Activated CD8-positive, alpha-beta memory T cell treated with anti-CD3 and anti-CD28 coated beads for 48 hours (primary cell): Measurements from ENCODE around the gene MAPT.
"Not testable (repeated sequence)": the region's sequence is repeated elsewhere in the genome, so short reads cannot be mapped to it uniquely, and the experiment has no call there.

Source experiments
- DNase-seq, 3 experiments: peaks; one replicate each; pipeline ENCODE4 v3.0.0-alpha.2; 2020; ENCODE audit warnings: low read depth in 2 of 3, low spot score in 2 of 3

Gene MAPT

DNA sequence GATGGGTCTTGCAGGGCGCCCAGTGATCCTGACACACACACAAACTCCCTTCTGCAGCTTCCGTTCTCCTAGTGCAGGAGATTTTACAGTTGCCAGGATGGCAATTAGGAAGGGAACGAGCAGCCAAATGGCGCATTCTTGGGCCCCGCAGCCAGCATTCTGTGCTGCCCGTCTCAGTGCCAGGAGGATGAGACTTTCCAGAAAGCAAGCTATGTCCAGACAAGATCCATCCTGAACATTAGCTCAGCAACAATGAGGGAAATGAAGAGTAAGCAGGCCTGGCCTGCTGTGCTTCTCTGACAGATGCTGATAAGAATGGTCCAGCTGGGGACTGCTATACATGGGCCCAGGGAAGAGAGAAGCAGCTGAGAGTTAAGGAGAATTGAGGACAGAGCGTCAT, 33.2 kb upstream of the MAPT start:
- DNase-seq, result no peak

DNA sequence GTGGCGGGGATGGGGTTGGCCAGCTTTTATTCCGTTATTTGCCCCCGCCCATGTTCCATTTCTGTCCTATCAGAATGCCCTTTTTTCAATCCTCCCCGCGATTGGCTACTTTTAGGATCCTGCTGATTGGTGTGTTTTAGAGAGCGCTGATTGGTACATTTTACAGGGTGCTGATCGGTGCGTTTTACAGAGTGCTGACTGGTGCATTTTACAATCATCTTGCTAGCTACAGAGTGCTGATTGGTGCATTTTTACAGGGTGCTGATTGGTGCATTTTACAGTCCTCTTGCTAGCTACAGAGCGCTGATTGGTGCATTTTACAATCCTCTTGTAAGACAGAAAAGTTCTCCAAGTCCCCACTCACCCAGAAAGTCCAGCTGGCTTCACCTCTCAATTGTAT, 32.2 kb upstream of the MAPT start:
- DNase-seq, result not testable (repeated sequence)

DNA sequence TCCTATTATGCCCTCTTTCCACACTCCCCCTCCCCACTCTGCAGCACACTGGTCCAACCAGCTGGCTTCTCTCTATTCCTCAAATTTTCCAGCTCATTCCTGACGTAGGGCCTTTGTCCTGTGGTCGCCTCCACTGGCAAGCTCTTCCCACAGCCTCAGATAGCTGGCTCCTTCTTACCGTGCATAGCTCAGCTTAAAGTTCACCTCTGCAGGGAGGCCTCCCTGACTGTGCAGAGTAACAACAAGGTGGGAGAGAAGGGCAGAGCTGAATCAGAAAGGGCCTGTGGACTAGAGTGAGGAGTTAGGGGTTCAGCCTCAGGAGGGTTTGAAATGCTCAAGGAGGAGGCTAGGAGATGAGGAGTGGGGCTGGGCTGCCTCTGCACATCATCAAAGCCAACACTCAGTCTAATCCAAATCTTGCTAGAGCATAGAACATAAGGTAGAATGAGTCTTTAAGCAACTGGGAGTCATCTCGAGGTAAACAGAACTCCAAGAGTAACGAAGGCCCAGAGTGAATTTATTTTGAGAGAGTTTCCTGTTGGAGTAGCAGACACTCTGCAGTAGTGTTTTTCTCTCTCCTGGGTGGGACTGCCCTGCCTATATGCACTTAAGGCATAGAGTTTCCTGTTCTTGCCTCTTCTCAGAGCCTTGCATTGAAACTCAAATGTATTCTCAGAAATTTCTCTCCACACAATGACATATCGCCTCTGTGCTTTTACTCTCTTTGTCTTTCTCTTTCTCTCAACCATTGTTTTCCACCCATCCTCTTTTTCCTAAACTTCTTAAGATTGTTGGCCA, 30.3 kb upstream of the MAPT start:
- DNase-seq, result no peak

DNA sequence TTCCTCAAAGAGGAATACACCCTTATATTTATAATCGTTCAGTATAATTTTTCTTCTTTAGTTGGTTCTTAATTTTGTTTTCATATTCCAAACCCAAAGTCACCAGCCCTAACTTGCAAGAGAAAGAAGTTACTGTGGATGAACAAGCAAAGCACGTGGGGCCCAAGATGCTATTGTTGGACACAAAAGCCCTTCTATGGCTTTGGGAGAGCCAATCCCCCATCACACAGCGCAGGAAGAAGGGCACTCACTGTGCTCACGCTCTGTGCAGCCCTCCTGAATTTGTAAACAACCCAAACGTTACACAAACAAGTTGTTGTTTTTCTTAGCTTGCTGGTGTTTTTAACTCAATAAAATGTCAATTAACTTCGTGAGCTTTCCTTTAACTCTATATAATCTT, 27.2 kb upstream of the MAPT start:
- DNase-seq, result no peak

DNA sequence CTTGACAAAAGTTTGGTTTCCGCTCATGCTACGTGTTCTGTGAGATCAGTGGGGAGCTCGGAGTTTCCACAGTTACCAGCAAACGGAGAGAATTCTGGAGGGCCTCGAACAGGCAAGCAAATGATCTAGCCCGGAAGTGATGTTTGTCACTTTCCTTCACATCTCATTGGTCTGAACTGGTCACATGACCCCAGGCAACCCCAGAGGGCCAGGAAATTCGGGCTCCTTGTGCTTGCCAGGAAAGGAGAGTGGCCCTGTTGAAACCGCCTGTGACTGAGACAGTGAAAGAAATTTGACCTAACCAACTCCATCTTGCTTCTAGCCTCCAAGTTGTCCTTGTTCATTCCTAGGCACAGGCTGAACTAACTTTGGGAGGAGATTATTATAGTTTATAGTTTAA, 26.7 kb upstream of the MAPT start:
- DNase-seq, result no peak

DNA sequence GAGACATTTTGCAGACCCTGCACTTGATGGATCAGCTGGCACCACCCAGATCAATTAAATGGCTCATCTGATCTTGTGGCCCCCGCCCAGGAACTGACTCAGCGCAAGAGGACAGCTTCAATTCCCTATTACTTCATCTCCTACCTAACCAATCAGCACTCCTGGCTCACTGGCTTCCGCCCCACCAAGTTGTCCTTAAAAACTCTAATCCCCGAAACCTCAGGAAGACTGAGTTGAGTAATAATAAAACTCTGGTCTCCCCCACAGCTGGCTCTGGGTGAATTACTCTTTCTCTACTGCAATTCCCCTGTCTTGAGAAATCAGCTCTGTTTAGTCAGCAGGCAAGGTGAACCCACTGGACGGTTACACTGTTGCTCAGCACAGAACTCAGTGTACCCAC, 26.1 kb upstream of the MAPT start:
- no peak for DNase-seq

DNA sequence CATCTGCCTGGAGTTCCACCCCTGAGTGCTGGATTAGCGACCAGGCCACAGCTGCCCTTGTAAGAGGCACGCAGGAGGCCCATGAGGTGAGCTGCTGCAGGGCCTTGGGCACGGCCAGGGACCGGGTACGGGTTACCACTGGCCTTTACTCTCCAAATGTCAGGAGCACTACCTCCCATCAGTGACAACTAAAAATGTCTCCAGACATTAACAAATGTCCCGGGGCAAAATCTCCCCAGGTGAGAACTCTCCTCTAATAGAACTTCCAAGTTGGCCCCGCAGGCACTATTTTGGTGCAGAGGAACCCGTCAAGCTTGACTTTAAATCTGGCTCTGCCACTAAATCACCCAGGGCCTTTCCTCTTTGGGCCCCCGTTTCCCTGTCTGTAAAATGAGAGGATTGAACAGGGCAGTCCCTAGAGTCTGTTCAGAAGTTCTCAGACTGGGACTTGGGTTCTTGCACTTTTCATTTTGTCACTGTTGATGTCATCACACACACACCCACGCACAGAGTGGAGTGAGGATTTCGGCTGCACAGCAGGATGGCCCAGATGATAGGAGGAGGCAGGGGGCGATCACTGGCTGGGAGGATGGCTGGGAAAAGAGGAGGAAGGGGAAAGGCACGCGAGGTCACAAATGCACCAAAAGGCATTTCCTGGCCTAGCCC, 24.5 kb upstream of the MAPT start:
- DNase-seq, result no peak

DNA sequence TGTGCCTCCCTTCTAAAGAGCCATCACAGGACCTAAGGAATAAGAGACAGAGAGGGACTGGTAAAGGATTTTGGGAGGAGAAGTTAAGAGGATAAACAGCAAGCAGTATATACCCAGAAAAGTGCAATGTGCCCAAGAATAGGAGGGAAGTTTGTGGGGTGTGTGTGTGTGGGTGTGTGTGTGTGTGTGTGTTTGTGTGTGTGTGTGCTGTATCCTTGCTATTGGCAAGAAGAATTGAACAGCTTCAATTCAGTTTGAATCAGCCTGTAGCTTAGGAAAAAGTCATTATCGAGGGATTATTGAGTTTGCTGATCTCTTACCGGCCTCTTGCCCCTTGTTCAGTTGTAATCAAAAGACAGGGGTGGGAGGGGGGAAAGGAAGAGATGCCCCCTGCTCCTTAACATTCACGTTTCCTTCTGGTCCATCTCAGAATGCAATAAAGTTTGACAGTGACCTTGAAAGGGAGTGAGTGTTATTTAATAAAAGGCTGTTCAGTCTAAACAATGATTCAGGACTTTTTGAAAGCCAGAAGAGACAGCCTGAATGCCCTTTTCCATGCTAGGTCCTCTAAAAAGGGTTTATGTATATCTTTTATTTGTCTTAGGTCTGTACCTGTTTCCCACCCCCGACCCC, 23.9 kb upstream of the MAPT start:
- no peak for DNase-seq

DNA sequence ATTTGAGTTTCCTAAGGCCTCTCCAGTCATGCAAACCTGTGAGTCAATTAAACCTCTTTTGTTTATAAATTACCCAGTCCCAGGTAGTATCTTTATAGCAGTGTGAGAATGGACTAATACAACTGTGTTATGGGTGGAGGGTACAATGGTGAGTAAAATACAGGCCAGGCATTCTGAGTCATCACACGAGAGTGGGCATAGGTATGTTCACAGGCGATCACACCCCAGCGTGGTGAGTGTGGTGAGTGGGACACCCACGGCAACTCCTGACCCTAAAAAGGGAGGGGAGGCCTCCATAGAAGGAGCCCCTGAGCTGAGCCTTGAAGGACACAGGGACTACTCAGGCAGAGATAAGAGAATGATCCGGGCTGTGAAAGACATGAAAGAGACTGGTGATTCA, 22.6 kb upstream of the MAPT start:
- no peak for DNase-seq

DNA sequence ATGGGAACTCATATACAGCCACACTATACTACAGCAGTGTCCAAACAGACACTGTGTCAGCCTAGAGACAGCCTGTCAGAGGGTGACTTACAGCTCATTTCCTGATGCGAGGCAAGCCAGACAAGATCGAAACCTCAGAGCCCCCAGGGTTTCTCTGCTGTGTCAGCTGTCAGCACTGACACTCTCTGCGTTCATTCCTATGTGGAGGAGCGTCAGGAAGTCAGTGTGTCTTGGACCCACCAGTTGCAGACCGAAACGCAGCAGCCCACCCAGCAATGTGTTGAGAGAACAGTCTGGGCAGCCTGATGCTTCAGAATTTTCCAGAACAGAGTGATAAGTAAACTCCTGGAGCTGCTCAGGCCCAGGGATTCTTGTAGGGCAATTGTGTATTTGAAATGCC, 20.6 kb upstream of the MAPT start:
- DNase-seq, result no peak

DNA sequence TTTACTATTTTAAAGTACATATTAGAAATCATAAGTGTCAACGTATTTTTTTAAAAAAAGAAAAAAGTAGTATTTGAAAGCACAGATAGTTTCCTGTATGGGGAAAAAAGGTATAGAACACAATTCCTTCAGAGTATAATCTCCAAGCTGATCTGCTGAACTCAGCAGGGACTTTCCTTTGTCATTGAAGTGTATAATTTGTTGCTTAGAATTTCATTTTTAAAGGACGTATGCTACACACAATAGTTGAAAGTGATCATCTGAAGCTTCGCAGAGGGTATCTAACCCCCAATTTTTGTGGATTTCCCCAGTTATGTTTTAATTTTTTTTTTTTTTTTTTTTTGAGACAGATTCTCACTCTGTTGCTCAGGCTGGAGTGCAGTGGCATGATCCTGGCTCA, 20.2 kb upstream of the MAPT start:
- no peak for DNase-seq

DNA sequence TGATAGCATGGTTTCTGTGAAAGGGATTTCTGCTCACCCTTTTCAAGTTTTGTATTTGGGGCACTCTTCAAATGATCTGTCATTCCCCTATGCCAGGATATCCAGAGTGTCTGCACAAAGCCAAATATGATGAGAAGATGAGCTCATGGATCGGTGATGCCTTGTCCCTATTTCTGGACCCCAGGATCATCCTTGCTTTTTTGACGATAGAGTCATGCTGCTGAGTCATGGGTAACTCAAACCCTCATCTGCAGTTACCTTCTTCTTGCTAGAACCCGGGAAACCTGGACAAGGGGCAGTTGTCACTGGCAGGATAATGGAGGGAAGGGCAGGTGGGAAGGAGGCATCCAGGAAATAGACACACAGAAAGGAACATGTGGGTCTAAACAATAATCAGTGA, 17.8 kb upstream of the MAPT start:
- no peak for DNase-seq

DNA sequence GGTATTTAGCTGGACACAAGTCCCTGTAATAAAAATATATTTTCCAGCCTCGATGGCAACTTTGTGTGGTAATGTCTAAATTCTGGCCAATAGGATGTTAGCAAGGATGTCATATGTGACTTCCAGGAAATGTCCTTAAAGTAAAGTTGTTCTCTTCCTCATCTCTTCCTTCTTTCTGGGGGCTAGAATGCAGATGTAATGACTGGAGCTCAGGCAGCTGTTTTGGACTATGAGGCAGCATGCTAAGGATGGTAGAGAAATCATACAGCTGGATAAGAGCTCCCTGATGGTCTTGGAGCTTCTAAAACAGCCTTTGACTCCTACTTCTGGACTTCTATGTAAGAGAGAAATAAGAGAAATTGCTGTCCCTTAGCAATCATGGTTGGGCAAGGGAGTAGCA, 16.9 kb upstream of the MAPT start:
- no peak for DNase-seq

DNA sequence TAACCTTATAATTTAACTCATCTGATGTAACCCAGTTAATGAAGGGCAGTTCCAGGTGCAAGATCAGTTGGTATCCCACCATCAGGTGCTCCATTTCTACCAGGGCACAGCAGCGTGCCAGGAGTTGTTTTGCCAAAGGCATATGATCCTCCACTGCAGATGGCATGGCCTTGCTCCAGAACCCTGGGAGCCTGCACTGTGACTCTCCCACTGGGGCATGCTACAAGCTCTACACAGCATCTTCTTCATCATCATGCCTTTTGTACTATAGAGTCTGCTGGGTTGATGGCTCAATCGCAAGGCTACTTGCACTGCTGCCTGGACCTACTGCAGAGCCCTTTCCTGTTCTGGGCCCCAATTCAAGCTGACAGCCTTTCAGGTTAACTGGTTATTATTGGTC, 11.3 kb upstream of the MAPT start:
- DNase-seq, result no peak

DNA sequence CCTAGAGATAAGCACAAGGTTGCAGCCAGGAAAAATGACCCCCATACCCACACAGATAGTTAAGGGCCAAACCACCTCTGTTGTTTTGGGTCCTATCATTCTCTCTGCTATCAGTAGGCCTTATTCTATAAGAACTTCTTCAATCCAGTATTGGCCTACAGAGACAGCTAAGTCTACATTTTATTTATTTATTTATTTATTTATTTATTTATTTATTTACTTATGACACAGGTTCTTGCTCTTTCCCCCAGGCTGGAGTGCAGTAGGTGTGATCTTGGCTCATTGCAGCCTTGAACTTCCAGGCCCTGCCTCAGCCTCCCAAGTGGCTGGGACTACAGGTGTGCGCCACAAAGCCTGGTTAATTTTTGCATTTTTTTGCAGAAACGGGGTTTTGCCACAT, 7.5 kb upstream of the MAPT start:
- no peak for DNase-seq

DNA sequence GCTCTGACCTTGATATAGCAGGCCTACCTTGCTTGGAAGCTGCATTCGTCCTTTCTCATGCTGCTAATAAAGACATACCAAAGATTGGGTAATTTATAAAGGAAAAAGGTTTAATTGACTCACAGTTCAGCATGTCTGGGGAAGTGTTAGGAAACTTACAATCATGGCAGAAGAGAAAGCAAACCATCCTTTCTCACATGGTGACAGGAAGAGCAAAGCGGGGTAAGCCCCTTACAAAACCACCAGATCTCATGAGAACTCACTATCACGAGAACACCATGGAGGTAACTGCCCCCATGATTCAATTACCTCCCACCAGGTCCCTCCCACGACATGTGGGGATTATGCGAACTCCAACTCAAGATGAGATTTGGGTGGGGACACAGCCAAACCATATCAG, 6.0 kb upstream of the MAPT start:
- no peak for DNase-seq

DNA sequence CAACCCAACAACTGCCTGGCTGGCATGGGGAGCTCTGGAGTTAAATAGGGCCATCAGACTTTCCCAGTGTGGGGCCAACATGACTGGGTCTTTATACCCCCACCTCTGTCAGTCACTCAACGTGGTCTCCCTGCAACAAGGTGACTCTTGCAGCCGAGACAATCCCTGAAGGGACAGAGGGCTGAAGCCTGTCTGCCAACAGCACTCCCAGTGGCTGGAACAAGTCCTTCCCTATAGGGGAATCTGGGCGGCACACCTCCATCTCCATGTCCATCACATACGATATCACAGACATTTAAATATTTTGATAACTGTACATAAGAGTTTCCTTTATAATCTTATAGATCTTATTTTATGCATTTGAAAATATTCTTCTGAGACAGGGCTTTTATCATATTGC, 4.8 kb upstream of the MAPT start:
- no peak for DNase-seq

DNA sequence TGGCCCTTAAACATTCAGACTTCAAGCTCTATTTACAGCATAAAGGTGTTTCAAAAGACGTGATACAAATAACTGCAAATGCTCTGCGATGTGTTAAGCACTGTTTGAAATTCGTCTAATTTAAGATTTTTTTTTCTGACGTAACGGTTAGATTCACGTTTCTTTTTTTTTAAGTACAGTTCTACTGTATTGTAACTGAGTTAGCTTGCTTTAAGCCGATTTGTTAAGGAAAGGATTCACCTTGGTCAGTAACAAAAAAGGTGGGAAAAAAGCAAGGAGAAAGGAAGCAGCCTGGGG, 681 bp upstream of the MAPT start:
- no peak for DNase-seq

DNA sequence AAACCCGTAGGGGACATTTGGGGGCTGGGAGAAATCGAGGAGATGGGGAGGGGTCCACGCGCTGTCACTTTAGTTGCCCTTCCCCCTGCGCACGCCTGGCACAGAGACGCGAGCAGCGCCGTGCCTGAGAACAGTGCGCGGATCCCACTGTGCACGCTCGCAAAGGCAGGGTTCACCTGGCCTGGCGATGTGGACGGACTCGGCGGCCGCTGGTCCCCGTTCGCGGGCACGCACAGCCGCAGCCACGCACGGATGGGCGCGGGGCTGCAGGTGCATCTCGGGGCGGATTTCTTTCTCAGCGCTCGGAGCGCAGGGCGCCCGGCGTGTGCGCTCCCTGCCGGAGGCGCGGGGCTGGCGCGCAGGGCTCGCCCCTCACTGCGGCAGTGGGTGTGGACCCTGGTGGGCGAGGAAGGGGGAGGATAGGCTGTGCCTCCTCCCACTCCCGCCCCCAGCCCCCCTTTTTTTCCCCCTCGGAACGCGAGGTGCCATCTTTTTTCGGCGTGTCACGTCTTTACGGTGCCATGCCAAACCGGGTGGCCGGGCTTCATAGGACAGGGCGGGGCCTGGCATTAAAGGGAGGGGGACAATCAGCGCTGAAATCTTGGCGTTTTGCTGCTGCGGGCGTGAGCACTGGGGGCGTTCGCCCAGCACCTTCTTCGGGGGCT, 1.1 kb downstream of the MAPT start:
- no peak for DNase-seq

DNA sequence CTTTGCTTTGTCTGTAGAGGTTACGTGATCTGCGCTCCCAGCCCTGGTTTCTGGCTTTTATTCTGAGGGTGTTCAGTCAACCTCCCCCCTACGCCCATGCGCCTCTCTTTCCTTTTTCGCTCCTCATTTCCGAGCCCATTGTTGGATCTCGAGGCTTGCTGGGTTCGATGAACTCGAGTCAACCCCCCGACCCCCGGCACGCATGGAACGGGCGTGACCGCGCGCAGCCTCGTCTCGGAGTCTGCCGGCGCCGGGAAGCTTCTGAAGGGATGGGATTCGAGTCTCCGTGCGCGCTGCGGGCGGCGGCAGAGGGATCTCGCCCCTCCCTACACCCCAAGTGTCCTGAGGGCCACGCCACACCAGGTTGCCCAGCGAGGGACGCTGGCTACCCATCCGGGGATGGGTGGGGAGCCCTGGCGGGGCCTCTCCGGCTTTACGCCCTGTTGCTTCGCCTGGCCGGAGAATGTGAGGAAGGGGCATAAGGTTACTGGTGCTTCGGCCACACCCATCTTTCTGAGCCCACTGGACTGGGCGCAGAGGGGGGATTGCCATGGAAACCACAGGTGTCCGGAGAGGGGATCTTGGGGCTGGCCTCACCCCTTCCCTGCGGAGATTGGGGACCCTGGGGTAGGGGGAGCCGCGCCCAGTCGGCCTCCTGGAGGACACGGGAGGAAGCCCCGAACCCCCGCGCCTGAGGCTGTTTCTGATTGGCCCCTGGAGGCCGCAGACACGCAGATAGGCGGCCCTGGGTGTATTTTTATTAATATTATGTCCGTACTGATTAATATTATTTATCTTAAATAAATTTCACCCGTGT, 1.8 kb downstream of the MAPT start:
- no peak for DNase-seq
